ENCODE measurements around the gene ZFYVE28. TPM values are rescaled to one million over a fixed set of nuclear protein-coding genes. Genes with fewer than 3 reads are reported as not detected.
A peak's percentile ranks its signal among the peaks of the same experiment; 100 is the strongest.
"Not testable (repeated sequence)": the region's sequence is repeated elsewhere in the genome, so short reads cannot be mapped to it uniquely, and the experiment has no call there.

Gene ZFYVE28
- polyA plus RNA-seq, 1 donor from 2014 or later = 1.0 TPM

- H3K9me3 Mint-ChIP-seq = no peaks in the 10 kb centered on the region
- H3K4me1 Mint-ChIP-seq = peaks cover 0 to 2% (median 2%) of the 10 kb centered on the region in 3 donors
- no peak overlapping the region for H3K4me3 Mint-ChIP-seq
- H3K36me3 Mint-ChIP-seq = no peaks in the 10 kb centered on the region
- H3K27me3 Mint-ChIP-seq = peaks cover 3% of the 10 kb centered on the region
- peak overlapping the region in 1 of 3 donors; percentile 78 for H3K27ac Mint-ChIP-seq
These were observed 19.2 kb upstream of the ZFYVE28 start for GRCh38 chr4:2437475-2438215.

DNA sequence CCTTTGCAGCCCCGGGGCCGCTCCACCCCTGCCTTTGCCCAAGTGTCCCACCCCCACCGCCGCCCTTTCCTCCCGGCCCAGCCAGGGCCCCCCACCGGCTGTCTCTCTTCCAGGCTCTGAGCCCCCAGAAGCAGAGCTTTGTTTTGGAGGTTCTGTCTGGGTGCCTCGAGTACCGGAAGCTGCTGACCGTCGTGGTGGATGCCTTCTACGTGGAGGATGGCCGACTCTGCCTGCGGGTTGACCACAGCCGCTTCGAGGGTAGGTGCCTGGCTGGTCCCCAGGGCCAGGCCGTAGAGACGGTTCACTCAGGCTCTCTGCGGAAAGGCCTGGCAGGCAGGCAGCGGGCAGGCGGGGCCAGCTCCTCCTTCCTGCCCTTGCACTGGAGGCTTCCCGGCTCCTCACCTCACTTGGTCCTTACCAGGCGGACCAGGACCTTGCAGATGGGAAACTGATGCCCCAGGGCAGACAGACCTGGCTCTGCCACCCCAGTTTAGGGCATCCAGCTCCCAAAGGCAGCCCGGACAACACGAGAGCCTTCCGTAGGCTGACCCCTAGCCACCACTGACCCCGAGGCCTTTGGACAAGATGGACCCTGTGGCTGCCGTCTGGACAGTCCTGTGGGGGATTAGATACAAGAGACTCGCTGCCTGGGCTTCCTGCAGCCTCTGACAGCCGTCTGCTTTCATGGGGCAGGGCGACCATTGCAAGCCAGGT, 18.5 kb upstream of the ZFYVE28 start:
- Mint-ChIP-seq H3K36me3 (no peaks in the 10 kb centered on the region), H3K4me1 (peaks cover 0 to 2% (median 2%) of the 10 kb centered on the region in 3 donors), H3K4me3 (no peak overlapping the region), H3K27me3 (peaks cover 3% of the 10 kb centered on the region), H3K9me3 (no peaks in the 10 kb centered on the region), H3K27ac (no peak overlapping the region)

DNA sequence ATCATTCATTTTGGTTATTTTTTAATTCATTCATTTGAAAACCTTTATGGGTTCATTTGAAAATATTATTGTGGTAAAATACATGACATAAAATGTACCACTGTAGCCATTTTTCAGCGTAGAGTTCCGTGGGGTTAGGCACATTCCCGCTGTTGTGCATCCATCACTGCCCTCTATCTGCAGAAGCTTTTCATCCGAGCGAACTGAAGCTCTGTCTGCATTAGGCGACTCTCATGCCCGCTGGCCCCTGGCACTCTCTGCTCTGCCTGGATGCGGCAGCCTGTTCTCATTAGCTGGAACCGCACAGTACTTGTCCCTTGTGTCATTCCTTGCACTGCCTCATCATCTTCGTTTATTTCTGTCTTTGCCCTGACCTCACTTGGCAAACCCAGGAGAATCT, 17.9 kb upstream of the ZFYVE28 start:
- no peaks in the 10 kb centered on the region for H3K9me3 Mint-ChIP-seq
- H3K4me3 Mint-ChIP-seq = no peak overlapping the region
- H3K4me1 Mint-ChIP-seq = no peaks in the 10 kb centered on the region
- no peaks in the 10 kb centered on the region for H3K36me3 Mint-ChIP-seq
- no peak overlapping the region for H3K27ac Mint-ChIP-seq
- peaks cover 3% of the 10 kb centered on the region for H3K27me3 Mint-ChIP-seq

DNA sequence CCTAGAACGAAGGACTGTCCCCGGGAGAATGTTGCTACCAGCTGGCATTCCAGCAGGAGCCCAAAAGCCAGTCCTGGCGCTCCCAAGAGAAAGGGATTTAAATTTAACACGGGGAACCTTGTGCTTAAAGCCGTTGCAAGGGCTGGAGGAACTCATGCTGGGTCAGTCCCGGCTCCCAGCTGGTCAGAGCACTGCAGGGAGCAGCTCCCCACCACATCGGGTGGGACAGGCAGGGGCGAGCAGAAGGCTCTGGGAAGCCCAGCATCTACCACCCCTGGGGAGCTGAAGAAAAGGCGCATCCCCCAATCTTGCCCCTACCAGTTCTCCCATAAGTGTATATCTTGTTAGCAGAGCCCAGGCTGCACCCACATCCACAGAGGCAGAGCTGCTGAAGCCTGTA, 16.0 kb upstream of the ZFYVE28 start:
- Mint-ChIP-seq H3K27ac (no peak overlapping the region), H3K9me3 (no peaks in the 10 kb centered on the region), H3K4me1 (no peaks in the 10 kb centered on the region), H3K36me3 (no peaks in the 10 kb centered on the region), H3K4me3 (no peak overlapping the region), H3K27me3 (peaks cover 3% of the 10 kb centered on the region)

DNA sequence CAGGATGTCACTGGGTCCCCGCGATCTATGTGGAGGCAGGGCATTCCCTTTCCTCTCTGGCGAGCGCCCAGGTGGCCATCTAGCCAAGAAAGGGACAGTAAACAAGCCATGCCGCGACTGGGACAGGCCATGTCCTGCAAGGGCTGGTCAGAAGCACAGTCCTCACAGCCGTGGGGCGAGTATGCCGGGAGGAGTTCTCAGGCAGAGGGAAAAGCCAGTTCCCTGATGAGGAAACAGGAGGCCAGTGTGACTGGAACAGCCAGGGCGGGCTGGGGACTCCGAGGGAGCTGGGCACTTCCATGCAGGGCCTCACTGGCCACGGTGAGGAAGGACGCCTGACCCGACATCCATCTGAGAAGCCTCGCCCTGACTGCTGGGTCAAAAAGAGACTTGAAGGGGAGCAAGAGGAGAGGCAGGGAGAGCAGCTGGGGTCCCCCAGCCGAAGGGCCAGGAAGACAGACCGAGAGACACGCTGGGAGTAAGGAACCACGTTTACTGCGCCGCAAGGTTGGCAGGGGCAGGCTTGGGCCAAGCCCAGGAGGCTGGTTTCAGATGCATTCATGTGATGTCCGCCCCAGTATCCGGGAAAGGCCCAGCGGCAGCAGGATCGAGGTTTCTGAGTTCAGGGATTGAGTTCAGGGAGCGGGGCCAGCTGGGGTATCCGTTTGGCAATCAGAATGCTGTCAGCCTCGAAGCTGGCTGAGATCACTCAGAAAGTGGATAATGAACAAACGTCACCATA, 15.3 kb upstream of the ZFYVE28 start:
- H3K27me3 Mint-ChIP-seq = peaks cover 6% of the 10 kb centered on the region
- peaks cover 0 to 2% (median 0%) of the 10 kb centered on the region in 3 donors for H3K4me1 Mint-ChIP-seq
- H3K27ac Mint-ChIP-seq = no peak overlapping the region
- H3K36me3 Mint-ChIP-seq = no peaks in the 10 kb centered on the region
- no peaks in the 10 kb centered on the region for H3K9me3 Mint-ChIP-seq
- no peak overlapping the region for H3K4me3 Mint-ChIP-seq

- Mint-ChIP-seq H3K4me3 (no peak overlapping the region), H3K27me3 (peaks cover 7% of the 10 kb centered on the region), H3K36me3 (no peaks in the 10 kb centered on the region), H3K4me1 (peaks cover 0 to 2% (median 0%) of the 10 kb centered on the region in 3 donors), H3K27ac (no peak overlapping the region), H3K9me3 (no peaks in the 10 kb centered on the region)
These were observed 14.6 kb upstream of the ZFYVE28 start for GRCh38 chr4:2432991-2433530.

GRCh38 chr4:2432004-2432403, 13.6 kb upstream of the ZFYVE28 start:
- H3K9me3 Mint-ChIP-seq = no peaks in the 10 kb centered on the region
- H3K4me1 Mint-ChIP-seq = peaks cover 0 to 2% (median 0%) of the 10 kb centered on the region in 3 donors
- H3K4me3 Mint-ChIP-seq = no peak overlapping the region
- H3K27ac Mint-ChIP-seq = no peak overlapping the region
- no peaks in the 10 kb centered on the region for H3K36me3 Mint-ChIP-seq
- H3K27me3 Mint-ChIP-seq = peaks cover 7% of the 10 kb centered on the region

- H3K4me1 Mint-ChIP-seq, H3K9me3 Mint-ChIP-seq, H3K4me3 Mint-ChIP-seq, H3K36me3 Mint-ChIP-seq, H3K27ac Mint-ChIP-seq, H3K27me3 Mint-ChIP-seq: not testable (repeated sequence)
These were observed 11.7 kb upstream of the ZFYVE28 start for GRCh38 chr4:2429945-2430757.

GRCh38 chr4:2428496-2429213, 10.2 kb upstream of the ZFYVE28 start:
- Mint-ChIP-seq H3K36me3 (no peaks in the 10 kb centered on the region), H3K4me1 (peaks cover 0 to 2% (median 0%) of the 10 kb centered on the region in 3 donors), H3K27me3 (peaks cover 4% of the 10 kb centered on the region), H3K27ac (peak overlapping the region in 1 of 3 donors; percentile 39), H3K4me3 (peak overlapping the region in 1 of 4 donors; percentile 63), H3K9me3 (no peaks in the 10 kb centered on the region)

DNA sequence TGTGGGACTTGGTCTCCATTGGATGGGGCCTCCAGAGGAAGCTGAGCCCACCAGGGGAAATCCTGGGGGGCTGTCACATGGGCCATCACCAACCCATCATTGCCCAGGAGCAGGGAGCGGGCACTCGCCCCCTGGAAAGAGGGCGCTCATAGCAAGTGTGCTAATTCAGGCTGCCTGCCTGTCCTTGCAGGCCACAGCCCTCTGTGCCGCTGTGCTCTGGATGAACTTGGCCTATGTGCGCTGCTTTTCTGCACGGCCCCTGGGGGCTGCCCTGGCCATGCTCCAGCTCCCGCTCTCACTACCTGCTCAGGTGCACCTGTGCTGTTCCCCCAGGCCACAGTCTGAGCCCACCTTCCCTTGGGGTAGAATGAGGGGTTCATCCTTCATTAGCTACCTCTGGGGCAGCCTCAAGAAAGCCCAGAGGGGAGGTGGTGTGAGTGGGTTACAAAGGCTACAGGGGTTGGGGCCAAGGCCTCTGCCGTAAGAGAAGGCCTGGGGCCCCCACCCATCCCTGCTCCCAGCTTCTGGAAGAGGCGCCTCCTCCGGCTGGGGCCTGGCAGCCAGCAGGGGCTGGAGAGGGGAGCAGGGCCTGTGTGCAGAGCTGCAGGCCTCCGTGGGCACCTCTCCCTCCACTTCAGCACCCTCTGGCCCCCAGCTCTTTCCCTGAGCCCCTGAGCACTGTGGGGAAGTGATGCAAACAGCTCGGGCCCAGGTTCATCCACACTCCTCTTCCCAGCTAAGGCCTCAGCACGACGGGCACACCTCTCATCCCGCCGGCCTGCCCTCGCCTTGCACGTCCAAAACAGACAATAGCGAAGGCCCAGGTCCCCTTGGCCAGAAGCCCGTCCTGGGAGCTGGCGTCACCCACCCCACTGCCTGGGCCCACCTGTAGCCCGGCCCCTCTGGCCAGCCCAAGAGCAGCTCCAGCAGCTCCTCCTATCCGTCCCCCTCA, 9.2 kb upstream of the ZFYVE28 start:
- Mint-ChIP-seq H3K27me3 (peaks cover 6% of the 10 kb centered on the region), H3K4me3 (no peak overlapping the region), H3K36me3 (no peaks in the 10 kb centered on the region), H3K4me1 (peaks cover 0 to 2% (median 0%) of the 10 kb centered on the region in 3 donors), H3K9me3 (no peaks in the 10 kb centered on the region), H3K27ac (peak overlapping the region in 1 of 3 donors; percentile 53)

DNA sequence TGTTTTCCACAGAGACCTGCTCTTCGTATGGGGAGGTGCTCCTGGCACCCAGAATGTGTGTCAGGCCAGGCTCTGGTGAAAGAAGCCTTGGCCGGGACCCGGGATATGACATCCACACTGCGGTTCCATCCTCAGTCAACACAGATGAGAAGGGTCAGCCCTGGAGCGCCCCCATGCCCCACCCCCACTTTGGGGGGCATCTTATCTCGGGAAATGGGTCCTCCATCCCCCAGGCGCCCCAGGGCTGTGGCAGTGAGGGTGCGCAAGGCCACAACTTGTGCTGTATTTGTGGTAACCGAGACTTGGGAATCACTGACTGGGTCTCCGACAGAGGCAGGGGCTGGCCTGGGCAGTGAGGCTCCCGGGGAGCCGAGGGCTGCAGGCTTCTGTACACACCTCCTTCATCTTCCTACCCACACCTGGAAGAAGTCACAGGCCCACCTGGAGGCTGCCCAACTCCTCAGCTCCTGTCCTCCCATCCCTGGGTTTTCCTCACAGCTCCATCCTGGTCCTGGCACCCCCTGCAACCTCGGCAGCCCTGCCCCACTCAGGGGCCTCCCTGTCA, 8.3 kb upstream of the ZFYVE28 start:
- no peak overlapping the region for H3K4me3 Mint-ChIP-seq
- no peak overlapping the region for H3K27ac Mint-ChIP-seq
- no peaks in the 10 kb centered on the region for H3K36me3 Mint-ChIP-seq
- H3K9me3 Mint-ChIP-seq = no peaks in the 10 kb centered on the region
- H3K27me3 Mint-ChIP-seq = peaks cover 9% of the 10 kb centered on the region
- peaks cover 2 to 5% (median 4%) of the 10 kb centered on the region in 3 donors for H3K4me1 Mint-ChIP-seq

DNA sequence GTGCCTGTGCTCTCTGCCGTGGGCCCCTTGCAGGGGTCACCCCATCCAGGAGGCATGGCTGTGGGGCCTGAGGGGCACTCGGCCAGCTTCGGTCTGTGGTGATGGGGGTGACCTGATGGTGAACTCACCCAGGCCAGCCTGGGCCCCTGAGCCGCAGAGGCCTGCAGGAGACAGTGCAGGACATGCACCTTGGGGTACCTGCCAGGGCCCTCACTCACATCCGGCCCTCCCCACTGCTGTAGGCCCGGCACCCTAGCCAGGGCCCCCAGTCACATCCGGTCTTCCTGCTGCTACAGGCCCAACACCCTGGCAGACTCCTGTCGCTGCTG, 7.6 kb upstream of the ZFYVE28 start:
- Mint-ChIP-seq H3K4me3 (no peak overlapping the region), H3K27me3 (peaks cover 10% of the 10 kb centered on the region), H3K4me1 (peaks cover 2 to 6% (median 4%) of the 10 kb centered on the region in 3 donors), H3K9me3 (no peaks in the 10 kb centered on the region), H3K27ac (no peak overlapping the region), H3K36me3 (no peaks in the 10 kb centered on the region)
